CD4-positive, alpha-beta T cell (primary cell): ENCODE results near the gene TMEM25. TPM values are rescaled to one million over a fixed set of nuclear protein-coding genes. Genes with fewer than 3 reads are reported as not detected.

ENCODE experiments used
- ATAC-seq: fragments of 200-7000 bp; cut with Tn5 transposase; one replicate; pipeline ENCODE4 v1.10.0; 2022; ENCODE audit warnings: mild to moderate bottlenecking; ENCODE audit not compliant: poor library complexity
- CTCF ChIA-PET: fragments of 350-600 bp; sonication (Branson Sonifier 250); formaldehyde crosslinking; loops from one replicate; lab custom pipeline; 2021; ENCODE audit warnings: antibody characterized with exemption, inconsistent platforms; lab: Charles Lee
- POLR2A ChIA-PET: fragments of 350-600 bp; sonication (Branson Sonifier 250); formaldehyde crosslinking; loops from one replicate; lab custom pipeline; 2021; ENCODE audit warnings: antibody characterized with exemption, inconsistent platforms; lab: Charles Lee
- DNase-seq, 14 experiments: peaks; one replicate each; pipeline ENCODE4 v3.0.0-alpha.2; 2013 to 2020; ENCODE audit warnings: mixed read lengths in 2 of 14
- H3K27ac ChIP-seq, 2 donors: one replicate each; pipeline versions ENCODE4 v1.5.1 to v1.7.0; 2013; ENCODE audit warnings: low read length in 2 of 2, low read depth in 1 of 2, mild to moderate bottlenecking in 1 of 2
- H3K27me3 ChIP-seq, 2 experiments: 1 replicate in 1 of 2; 2 replicates in 1 of 2; pipeline versions ENCODE4 v1.6.1 to v1.7.0; 2013; ENCODE audit warnings: low read length in 2 of 2, control low read depth in 1 of 2, mild to moderate bottlenecking in 1 of 2, moderate library complexity in 1 of 2; ENCODE audit not compliant: insufficient read depth in 2 of 2, control insufficient read depth in 1 of 2
- H3K36me3 ChIP-seq: one replicate; pipeline ENCODE4 v1.6.1; 2013; ENCODE audit warnings: low read length, control low read depth; ENCODE audit not compliant: insufficient read depth
- H3K4me1 ChIP-seq: one replicate; pipeline ENCODE4 v1.6.1; 2013; ENCODE audit warnings: low read length, control low read depth; ENCODE audit not compliant: insufficient read depth
- H3K4me3 ChIP-seq: one replicate; pipeline ENCODE4 v1.5.1; 2013; ENCODE audit warnings: mild to moderate bottlenecking, low read length, moderate library complexity
- H3K9me3 ChIP-seq, 2 experiments: 1 replicate in 1 of 2; 2 replicates in 1 of 2; pipeline versions ENCODE4 v1.6.1 to v1.7.0; 2013; ENCODE audit warnings: low read length in 2 of 2, mild to moderate bottlenecking in 2 of 2, control low read depth in 1 of 2, moderate library complexity in 1 of 2; ENCODE audit not compliant: control insufficient read depth in 1 of 2, insufficient read depth in 1 of 2
- H3K27ac Mint-ChIP-seq: one replicate; pipeline ENCODE4 v1.8.0; 2020; ENCODE audit warnings: mixed read lengths
- H3K27me3 Mint-ChIP-seq: one replicate; pipeline ENCODE4 v1.8.0; 2021; ENCODE audit warnings: mixed read lengths
- H3K36me3 Mint-ChIP-seq: one replicate; pipeline ENCODE4 v1.8.0; 2021; ENCODE audit warnings: low read depth, mixed read lengths
- H3K4me1 Mint-ChIP-seq: one replicate; pipeline ENCODE4 v1.8.0; 2021; ENCODE audit warnings: low read depth, mixed read lengths
- H3K4me3 Mint-ChIP-seq: one replicate; pipeline ENCODE4 v1.8.0; 2020; ENCODE audit warnings: mild to moderate bottlenecking, mixed read lengths
- H3K9me3 Mint-ChIP-seq: one replicate; pipeline ENCODE4 v1.8.0; 2020; ENCODE audit warnings: mixed read lengths
- intact Hi-C, 2 experiments: fragments of 100-400 bp; cut with DNase I in 1 of 2; cut with micrococcal nuclease in 1 of 2; formaldehyde crosslinking; loops; one replicate each; pipeline versions ENCODE4 v1.15.1 to v1.9.0; 2023 to 2025; cut with DNase I, micrococcal nuclease
- total RNA-seq, 174 experiments: library from RNA in 2 of 174; stranded (reverse) in 2 of 174; gene quantifications; one replicate each; pipeline ENCODE4 v1.2.3 and lab custom pipeline; 2021 to 2026
- TF ChIP-seq, protein P1 (sequence below): fragments of 200-600 bp; IDR thresholded peaks from one replicate; pipeline ENCODE4 v1.8.0; 2022; ENCODE audit warnings: antibody characterized with exemption, mild to moderate bottlenecking

The TMEM25 gene
- total RNA-seq, 2 experiments from 2014 or later, result 18.3 to 18.5 TPM

DNA sequence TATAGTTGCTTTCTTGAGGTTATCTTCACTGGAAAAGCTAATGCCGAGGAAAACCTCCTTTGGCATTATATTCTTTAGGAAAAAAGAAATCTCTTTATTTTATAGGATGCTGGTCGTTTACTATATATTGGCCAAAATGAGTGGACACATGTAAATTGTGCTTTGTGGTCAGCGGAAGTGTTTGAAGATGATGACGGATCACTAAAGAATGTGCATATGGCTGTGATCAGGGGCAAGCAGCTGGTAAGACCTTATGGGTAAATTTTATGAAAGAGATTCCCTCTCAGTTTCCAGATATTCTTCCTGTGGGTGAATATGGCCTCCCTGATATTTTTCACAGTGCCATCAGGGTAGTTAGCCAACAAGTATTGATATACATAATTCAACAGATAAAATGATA lies 33.2 kb upstream of the TMEM25 start:
- DNase-seq (no peak), ATAC-seq (no peak)
- Mint-ChIP-seq H3K36me3 (peaks cover 92% of the 10 kb centered on the region), H3K27ac (no peak overlapping the region), H3K4me3 (no peak overlapping the region), H3K4me1 (no peaks in the 10 kb centered on the region), H3K27me3 (no peaks in the 10 kb centered on the region), H3K9me3 (no peaks in the 10 kb centered on the region)
- POLR2A ChIA-PET, result no interaction called here
- CTCF ChIA-PET, result no interaction called here
- intact Hi-C loops, result no loop called here
- TF ChIP-seq, protein P1, sequence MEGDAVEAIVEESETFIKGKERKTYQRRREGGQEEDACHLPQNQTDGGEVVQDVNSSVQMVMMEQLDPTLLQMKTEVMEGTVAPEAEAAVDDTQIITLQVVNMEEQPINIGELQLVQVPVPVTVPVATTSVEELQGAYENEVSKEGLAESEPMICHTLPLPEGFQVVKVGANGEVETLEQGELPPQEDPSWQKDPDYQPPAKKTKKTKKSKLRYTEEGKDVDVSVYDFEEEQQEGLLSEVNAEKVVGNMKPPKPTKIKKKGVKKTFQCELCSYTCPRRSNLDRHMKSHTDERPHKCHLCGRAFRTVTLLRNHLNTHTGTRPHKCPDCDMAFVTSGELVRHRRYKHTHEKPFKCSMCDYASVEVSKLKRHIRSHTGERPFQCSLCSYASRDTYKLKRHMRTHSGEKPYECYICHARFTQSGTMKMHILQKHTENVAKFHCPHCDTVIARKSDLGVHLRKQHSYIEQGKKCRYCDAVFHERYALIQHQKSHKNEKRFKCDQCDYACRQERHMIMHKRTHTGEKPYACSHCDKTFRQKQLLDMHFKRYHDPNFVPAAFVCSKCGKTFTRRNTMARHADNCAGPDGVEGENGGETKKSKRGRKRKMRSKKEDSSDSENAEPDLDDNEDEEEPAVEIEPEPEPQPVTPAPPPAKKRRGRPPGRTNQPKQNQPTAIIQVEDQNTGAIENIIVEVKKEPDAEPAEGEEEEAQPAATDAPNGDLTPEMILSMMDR, result no peak
- Histone ChIP-seq H3K27me3 (no peaks in the 10 kb centered on the region), H3K4me1 (no peaks in the 10 kb centered on the region), H3K27ac (no peak overlapping the region), H3K4me3 (no peak overlapping the region), H3K36me3 (peaks cover 97% of the 10 kb centered on the region), H3K9me3 (no peaks in the 10 kb centered on the region)

DNA sequence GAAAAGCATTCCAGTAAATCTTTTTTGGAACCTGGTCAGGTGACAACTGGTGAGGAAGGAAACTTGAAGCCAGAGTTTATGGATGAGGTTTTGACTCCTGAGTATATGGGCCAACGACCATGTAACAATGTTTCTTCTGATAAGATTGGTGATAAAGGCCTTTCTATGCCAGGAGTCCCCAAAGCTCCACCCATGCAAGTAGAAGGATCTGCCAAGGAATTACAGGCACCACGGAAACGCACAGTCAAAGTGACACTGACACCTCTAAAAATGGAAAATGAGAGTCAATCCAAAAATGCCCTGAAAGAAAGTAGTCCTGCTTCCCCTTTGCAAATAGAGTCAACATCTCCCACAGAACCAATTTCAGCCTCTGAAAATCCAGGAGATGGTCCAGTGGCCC lies 27.8 kb upstream of the TMEM25 start:
- TF ChIP-seq, protein P1, result no peak
- H3K27me3 Mint-ChIP-seq, result no peaks in the 10 kb centered on the region
- H3K9me3 Mint-ChIP-seq, result no peaks in the 10 kb centered on the region
- no peak for DNase-seq
- no peak overlapping the region for H3K4me3 Mint-ChIP-seq
- H3K9me3 ChIP-seq, result no peaks in the 10 kb centered on the region
- H3K4me1 Mint-ChIP-seq, result peaks cover 6% of the 10 kb centered on the region
- peaks cover 99% of the 10 kb centered on the region for H3K36me3 ChIP-seq
- peaks cover 98% of the 10 kb centered on the region for H3K36me3 Mint-ChIP-seq
- H3K27ac Mint-ChIP-seq, result no peak overlapping the region
- H3K4me3 ChIP-seq, result no peak overlapping the region
- no peak overlapping the region for H3K27ac ChIP-seq
- no peak for ATAC-seq
- intact Hi-C loops, result no loop called here
- POLR2A ChIA-PET, result no interaction called here
- no peaks in the 10 kb centered on the region for H3K4me1 ChIP-seq
- CTCF ChIA-PET, result no interaction called here
- H3K27me3 ChIP-seq, result no peaks in the 10 kb centered on the region

DNA sequence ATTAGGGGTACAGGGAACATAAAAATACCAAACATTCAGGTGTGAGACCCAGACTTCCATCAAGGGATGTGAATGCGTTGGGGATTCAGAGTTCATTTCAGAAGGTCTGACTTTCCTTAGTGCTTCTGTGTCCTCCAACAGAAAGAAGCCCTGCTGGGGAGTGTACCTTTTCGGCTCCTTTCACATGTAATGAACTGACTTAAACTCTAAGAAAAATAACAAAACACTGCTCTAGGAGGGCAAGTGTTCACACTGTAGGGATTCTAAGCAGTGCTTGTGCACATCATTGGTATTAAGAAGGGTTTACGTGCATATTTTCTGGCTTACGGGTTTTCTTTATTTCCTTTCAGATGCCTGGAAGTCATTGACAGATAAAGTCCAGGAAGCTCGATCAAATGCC lies 19.4 kb upstream of the TMEM25 start:
- no peaks in the 10 kb centered on the region for H3K9me3 ChIP-seq
- intact Hi-C loops, result no loop called here
- peaks cover 94% of the 10 kb centered on the region for H3K36me3 ChIP-seq
- H3K4me3 ChIP-seq, result no peak overlapping the region
- no peak for DNase-seq
- no peaks in the 10 kb centered on the region for H3K27me3 ChIP-seq
- POLR2A ChIA-PET, result no interaction called here
- H3K27ac Mint-ChIP-seq, result peak overlapping the region; percentile 24
- H3K4me1 Mint-ChIP-seq, result peaks cover 21% of the 10 kb centered on the region
- H3K27ac ChIP-seq, result no peak overlapping the region
- ATAC-seq, result no peak
- H3K36me3 Mint-ChIP-seq, result peaks cover 93% of the 10 kb centered on the region
- TF ChIP-seq, protein P1, result no peak
- H3K9me3 Mint-ChIP-seq, result no peaks in the 10 kb centered on the region
- no peak overlapping the region for H3K4me3 Mint-ChIP-seq
- CTCF ChIA-PET, result no interaction called here
- peaks cover 6% of the 10 kb centered on the region for H3K4me1 ChIP-seq
- H3K27me3 Mint-ChIP-seq, result no peaks in the 10 kb centered on the region
